Measurements from ENCODE around the gene JPH2. TPM values are rescaled to one million over a fixed set of nuclear protein-coding genes. Genes with fewer than 3 reads are reported as not detected.

Gene JPH2
- total and polyA plus RNA-seq, 10 of the 15 experiments (the other 5 are each of a cell fraction or from before 2014, with no cell fraction given): 0.16 TPM; not detected in 9

DNA sequence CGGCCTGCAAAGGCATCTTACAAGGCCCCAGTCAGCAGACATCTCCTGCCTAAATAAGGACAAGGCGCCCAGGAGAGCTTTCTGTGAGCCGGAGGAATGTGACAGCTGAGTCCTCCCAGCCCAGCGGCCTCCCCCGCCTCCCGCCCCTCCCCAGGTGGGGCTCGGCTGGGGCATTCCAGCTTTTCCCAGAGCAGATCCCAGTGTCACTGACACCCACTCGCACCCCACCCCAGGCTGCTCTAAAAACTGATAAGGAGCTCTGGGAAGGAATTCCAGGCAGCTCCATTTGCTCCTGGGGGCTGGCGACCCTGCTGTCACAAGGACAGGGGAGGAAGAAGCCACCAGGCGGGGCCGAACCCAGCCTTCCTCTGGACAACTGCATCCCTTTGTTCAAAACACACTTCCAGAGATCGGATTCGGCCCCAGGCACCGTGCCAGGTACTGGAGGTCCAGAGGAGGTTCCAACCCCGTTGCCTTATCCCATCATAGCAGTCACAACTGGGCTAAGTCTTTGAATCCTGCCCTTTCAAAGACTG is 49.7 kb downstream of the JPH2 start:
- H3K79me2 ChIP-seq (ENCODE audit: control insufficient read depth, insufficient read depth, low read length): no peaks in the 10 kb centered on the region
- H3K4me2 ChIP-seq (ENCODE audit: control insufficient read depth, insufficient read depth): no peak overlapping the region
- no peak overlapping the region for H3K4me3 ChIP-seq
- DNase-seq (ENCODE audit: low read depth, low spot score) (no peak), ATAC-seq (no peak), FAIRE-seq (no peak)
- H3K27me3 ChIP-seq (replicated peaks in 1 of 2; ENCODE audit: control insufficient read depth in 2 of 2, insufficient read depth in 2 of 2, low read length in 1 of 2): peaks cover 1 to 4% of the 10 kb centered on the region in 2 experiments; a peak in 1 of 4 replicates
- H2AFZ ChIP-seq (ENCODE audit: control insufficient read depth, low read depth, low read length): no peak overlapping the region
- H3K27ac ChIP-seq (ENCODE audit: control insufficient read depth, insufficient read depth): no peak overlapping the region
- SMC1A ChIA-PET (ENCODE audit: uncharacterized antibody, unreplicated experiment): interaction anchor here (0.6 kb wide), 1 partner anchor 681 kb away, joined by 3 read pairs; no protein-coding TSS in a partner anchor
- intact Hi-C loops (cut with micrococcal nuclease; ENCODE audit: unreplicated experiment) (no loop called here), in situ Hi-C loops (cut with MboI) (no loop called here)
- RAD21 ChIA-PET (ENCODE audit: unreplicated experiment): interaction anchor here (0.6 kb wide), 1 partner anchor 323 kb away, joined by 3 read pairs; no protein-coding TSS in a partner anchor
- no TSS peak for BruUV-seq (replicated peaks)
- no peaks in the 10 kb centered on the region for H3K36me3 ChIP-seq (ENCODE audit: control insufficient read depth in 2 of 2, insufficient read depth in 2 of 2, low read length in 1 of 2)
- H3K9me3 ChIP-seq (replicated peaks; ENCODE audit: control insufficient read depth, insufficient read depth, low read length): no peaks in the 10 kb centered on the region
- POLR2A ChIA-PET: no interaction called here
- peaks cover 3% of the 10 kb centered on the region; the same call in 1 of the 2 replicates for H3K4me1 ChIP-seq (ENCODE audit: control insufficient read depth, insufficient read depth, low read length)
- no peaks in the 10 kb centered on the region for H4K20me1 ChIP-seq (ENCODE audit: control insufficient read depth, insufficient read depth)
- H3K9ac ChIP-seq (ENCODE audit: control insufficient read depth, insufficient read depth, low read length): no peak overlapping the region
- 26% methylated on average over 15 of the region's 15 CpGs for WGBS (ENCODE audit: insufficient coverage, insufficient replicate concordance, low lambda C conversion rate, missing lambda C conversion rate)
- CTCF ChIA-PET: interaction anchor here (0.9 to 1.4 kb wide), 2 partner anchors 20 to 247 kb away, joined by 3 to 6 read pairs; no protein-coding TSS in a partner anchor
- TF ChIP-seq JUND (IDR thresholded peaks at IDR 0.05; ENCODE audit: low read depth, low read length) (no peak), BRCA1 (IDR thresholded peaks at IDR 0.05; ENCODE audit: low read depth, low read length) (no peak), MTA3 (IDR thresholded peaks at IDR 0.05; ENCODE audit: borderline replicate concordance, low read length) (no peak), ZSCAN29 (IDR thresholded peaks at IDR 0.05) (no peak), TAF1 (IDR thresholded peaks at IDR 0.05; ENCODE audit: borderline replicate concordance, low read depth, low read length) (no peak), SREBF1 (IDR thresholded peaks at IDR 0.05; ENCODE audit: low read length) (no peak), RBBP5 (conservative IDR thresholded peaks at IDR 0.05) (no peak), HCFC1 (IDR thresholded peaks at IDR 0.05; ENCODE audit: low read length) (no peak), CHD4 (IDR thresholded peaks at IDR 0.05) (no peak), MXI1 (IDR thresholded peaks at IDR 0.05; ENCODE audit: low read depth, low read length) (no peak), ASH2L (IDR thresholded peaks at IDR 0.05; ENCODE audit: borderline replicate concordance, low read depth) (no peak), POLR2A (IDR thresholded peaks at IDR 0.05; ENCODE audit: low read depth, low read length) (no peak), FOS (IDR thresholded peaks at IDR 0.05; ENCODE audit: borderline replicate concordance, extremely low read depth, insufficient read length) (no peak)
- TF ChIP-seq, protein P1, sequence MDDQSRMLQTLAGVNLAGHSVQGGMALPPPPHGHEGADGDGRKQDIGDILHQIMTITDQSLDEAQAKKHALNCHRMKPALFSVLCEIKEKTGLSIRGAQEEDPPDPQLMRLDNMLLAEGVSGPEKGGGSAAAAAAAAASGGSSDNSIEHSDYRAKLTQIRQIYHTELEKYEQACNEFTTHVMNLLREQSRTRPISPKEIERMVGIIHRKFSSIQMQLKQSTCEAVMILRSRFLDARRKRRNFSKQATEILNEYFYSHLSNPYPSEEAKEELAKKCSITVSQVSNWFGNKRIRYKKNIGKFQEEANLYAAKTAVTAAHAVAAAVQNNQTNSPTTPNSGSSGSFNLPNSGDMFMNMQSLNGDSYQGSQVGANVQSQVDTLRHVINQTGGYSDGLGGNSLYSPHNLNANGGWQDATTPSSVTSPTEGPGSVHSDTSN (IDR thresholded peaks at IDR 0.05; ENCODE audit: insufficient replicate concordance, low read depth, low read length): no peak
- TF ChIP-seq, protein P2, sequence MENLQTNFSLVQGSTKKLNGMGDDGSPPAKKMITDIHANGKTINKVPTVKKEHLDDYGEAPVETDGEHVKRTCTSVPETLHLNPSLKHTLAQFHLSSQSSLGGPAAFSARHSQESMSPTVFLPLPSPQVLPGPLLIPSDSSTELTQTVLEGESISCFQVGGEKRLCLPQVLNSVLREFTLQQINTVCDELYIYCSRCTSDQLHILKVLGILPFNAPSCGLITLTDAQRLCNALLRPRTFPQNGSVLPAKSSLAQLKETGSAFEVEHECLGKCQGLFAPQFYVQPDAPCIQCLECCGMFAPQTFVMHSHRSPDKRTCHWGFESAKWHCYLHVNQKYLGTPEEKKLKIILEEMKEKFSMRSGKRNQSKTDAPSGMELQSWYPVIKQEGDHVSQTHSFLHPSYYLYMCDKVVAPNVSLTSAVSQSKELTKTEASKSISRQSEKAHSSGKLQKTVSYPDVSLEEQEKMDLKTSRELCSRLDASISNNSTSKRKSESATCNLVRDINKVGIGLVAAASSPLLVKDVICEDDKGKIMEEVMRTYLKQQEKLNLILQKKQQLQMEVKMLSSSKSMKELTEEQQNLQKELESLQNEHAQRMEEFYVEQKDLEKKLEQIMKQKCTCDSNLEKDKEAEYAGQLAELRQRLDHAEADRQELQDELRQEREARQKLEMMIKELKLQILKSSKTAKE (IDR thresholded peaks at IDR 0.05; ENCODE audit: low read depth, poor library complexity, severe bottlenecking): no peak
- TF ChIP-seq, protein P3, sequence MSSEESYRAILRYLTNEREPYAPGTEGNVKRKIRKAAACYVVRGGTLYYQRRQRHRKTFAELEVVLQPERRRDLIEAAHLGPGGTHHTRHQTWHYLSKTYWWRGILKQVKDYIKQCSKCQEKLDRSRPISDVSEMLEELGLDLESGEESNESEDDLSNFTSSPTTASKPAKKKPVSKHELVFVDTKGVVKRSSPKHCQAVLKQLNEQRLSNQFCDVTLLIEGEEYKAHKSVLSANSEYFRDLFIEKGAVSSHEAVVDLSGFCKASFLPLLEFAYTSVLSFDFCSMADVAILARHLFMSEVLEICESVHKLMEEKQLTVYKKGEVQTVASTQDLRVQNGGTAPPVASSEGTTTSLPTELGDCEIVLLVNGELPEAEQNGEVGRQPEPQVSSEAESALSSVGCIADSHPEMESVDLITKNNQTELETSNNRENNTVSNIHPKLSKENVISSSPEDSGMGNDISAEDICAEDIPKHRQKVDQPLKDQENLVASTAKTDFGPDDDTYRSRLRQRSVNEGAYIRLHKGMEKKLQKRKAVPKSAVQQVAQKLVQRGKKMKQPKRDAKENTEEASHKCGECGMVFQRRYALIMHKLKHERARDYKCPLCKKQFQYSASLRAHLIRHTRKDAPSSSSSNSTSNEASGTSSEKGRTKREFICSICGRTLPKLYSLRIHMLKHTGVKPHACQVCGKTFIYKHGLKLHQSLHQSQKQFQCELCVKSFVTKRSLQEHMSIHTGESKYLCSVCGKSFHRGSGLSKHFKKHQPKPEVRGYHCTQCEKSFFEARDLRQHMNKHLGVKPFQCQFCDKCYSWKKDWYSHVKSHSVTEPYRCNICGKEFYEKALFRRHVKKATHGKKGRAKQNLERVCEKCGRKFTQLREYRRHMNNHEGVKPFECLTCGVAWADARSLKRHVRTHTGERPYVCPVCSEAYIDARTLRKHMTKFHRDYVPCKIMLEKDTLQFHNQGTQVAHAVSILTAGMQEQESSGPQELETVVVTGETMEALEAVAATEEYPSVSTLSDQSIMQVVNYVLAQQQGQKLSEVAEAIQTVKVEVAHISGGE (CRISPR knock-in tag; IDR thresholded peaks at IDR 0.05): no peak
- TF ChIP-seq, protein P4, sequence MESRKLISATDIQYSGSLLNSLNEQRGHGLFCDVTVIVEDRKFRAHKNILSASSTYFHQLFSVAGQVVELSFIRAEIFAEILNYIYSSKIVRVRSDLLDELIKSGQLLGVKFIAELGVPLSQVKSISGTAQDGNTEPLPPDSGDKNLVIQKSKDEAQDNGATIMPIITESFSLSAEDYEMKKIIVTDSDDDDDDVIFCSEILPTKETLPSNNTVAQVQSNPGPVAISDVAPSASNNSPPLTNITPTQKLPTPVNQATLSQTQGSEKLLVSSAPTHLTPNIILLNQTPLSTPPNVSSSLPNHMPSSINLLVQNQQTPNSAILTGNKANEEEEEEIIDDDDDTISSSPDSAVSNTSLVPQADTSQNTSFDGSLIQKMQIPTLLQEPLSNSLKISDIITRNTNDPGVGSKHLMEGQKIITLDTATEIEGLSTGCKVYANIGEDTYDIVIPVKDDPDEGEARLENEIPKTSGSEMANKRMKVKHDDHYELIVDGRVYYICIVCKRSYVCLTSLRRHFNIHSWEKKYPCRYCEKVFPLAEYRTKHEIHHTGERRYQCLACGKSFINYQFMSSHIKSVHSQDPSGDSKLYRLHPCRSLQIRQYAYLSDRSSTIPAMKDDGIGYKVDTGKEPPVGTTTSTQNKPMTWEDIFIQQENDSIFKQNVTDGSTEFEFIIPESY (IDR thresholded peaks at IDR 0.05): no peak

Measured in GM12878 (cell line).